HepG2 (cell line): ENCODE measurements around the gene CCDC85C. TPM values are rescaled to one million over a fixed set of nuclear protein-coding genes. Genes with fewer than 3 reads are reported as not detected.
A peak's percentile ranks its signal among the peaks of the same experiment; 100 is the strongest.

Experiments
- FOSL1 ChIP-seq: sonication (generic); formaldehyde crosslinking; IDR thresholded peaks from 2 replicates; pipeline ENCODE4 v1.9.0; 2021; ENCODE audit warnings: missing genetic modification reagents, borderline replicate concordance
- HNRNPLL ChIP-seq: fragments of 200-400 bp; formaldehyde crosslinking; IDR thresholded peaks from 2 replicates; pipeline ENCODE4 v1.6.1; 2017; ENCODE audit warnings: mild to moderate bottlenecking, low read depth, low read length; ENCODE audit not compliant: poor library complexity, severe bottlenecking
- KLF13 ChIP-seq: sonication (generic); formaldehyde crosslinking; IDR thresholded peaks from 2 replicates; pipeline ENCODE4 v1.4.0; 2020; ENCODE audit warnings: mild to moderate bottlenecking, missing genetic modification reagents
- KLF6 ChIP-seq: IDR thresholded peaks from 2 replicates; pipeline ENCODE4 v1.8.0; 2016; ENCODE audit warnings: missing biosample characterization, missing genetic modification reagents
- POLR2A ChIP-seq, 2 experiments: IDR thresholded peaks; 2 replicates each; pipeline ENCODE4 v1.6.1; 2011; ENCODE audit warnings: low read depth in 2 of 2, low read length in 2 of 2, mild to moderate bottlenecking in 1 of 2, moderate library complexity in 1 of 2; ENCODE audit not compliant: insufficient read depth in 1 of 2
- SAP130 ChIP-seq: IDR thresholded peaks from 2 replicates; pipeline ENCODE4 v1.6.1; 2016; ENCODE audit warnings: low read depth
- TAF1 ChIP-seq: sonication (generic); formaldehyde crosslinking; IDR thresholded peaks from 2 replicates; pipeline ENCODE4 v1.4.0; 2020; ENCODE audit warnings: missing genetic modification reagents
- YEATS2 ChIP-seq: sonication (generic); formaldehyde crosslinking; IDR thresholded peaks from 2 replicates; pipeline ENCODE4 v1.4.0; 2020; ENCODE audit warnings: missing genetic modification reagents, borderline replicate concordance
- ZEB1 ChIP-seq: IDR thresholded peaks from 2 replicates; pipeline ENCODE4 v1.6.1; 2012; ENCODE audit warnings: mild to moderate bottlenecking, low read depth, inconsistent platforms; ENCODE audit not compliant: insufficient replicate concordance
- ZFP90 ChIP-seq: sonication (generic); formaldehyde crosslinking; IDR thresholded peaks from 2 replicates; pipeline ENCODE4 v1.8.0; 2022; ENCODE audit warnings: missing genetic modification reagents, mild to moderate bottlenecking, inconsistent platforms, borderline replicate concordance
- ZFX ChIP-seq: sonication (generic); formaldehyde crosslinking; IDR thresholded peaks from 2 replicates; pipeline ENCODE4 v1.4.0; 2020; ENCODE audit warnings: mild to moderate bottlenecking, low read depth, missing genetic modification reagents, moderate library complexity
- ZNF768 ChIP-seq: sonication (generic); formaldehyde crosslinking; IDR thresholded peaks from 2 replicates; pipeline ENCODE4 v1.4.0; 2020; ENCODE audit warnings: missing genetic modification reagents
- ZNF777 ChIP-seq: sonication (generic); formaldehyde crosslinking; IDR thresholded peaks from 2 replicates; pipeline ENCODE4 v1.4.0; 2020; ENCODE audit warnings: missing genetic modification reagents
- polyA plus RNA-seq, 8 experiments: library from polyadenylated mRNA; depleted of rRNA in 3 of 8; stranded (reverse) in 7 of 8; unstranded in 1 of 8; fragments of >200 nt; fragmentation: Illumina TruSeq in 4 of 8; extraction: Trizol in 4 of 8; gene quantifications; 2 replicates each; pipeline versions ENCODE4 v1.2.1 to v1.2.3, GENCODE V29; 2011 to 2016; ENCODE audit warnings: low read depth in 4 of 8, missing spikeins in 1 of 8, mixed read lengths in 1 of 8; ENCODE audit not compliant: insufficient read depth in 1 of 8
- total RNA-seq, 5 experiments: library from RNA; depleted of rRNA; stranded (reverse); fragments of >200 nt; fragmentation: Illumina TruSeq; extraction: Trizol; gene quantifications; 2 replicates each; pipeline ENCODE4 v1.2.3, GENCODE V29; 2016; ENCODE audit warnings: low read depth in 1 of 5
- TF ChIP-seq, protein P1 (sequence below): IDR thresholded peaks from 2 replicates; pipeline ENCODE4 v1.6.1; 2012; ENCODE audit warnings: inconsistent platforms
- TF ChIP-seq, protein P2 (sequence below), 2 experiments: sonication (generic) in 1 of 2; formaldehyde crosslinking in 1 of 2; IDR thresholded peaks; 2 replicates each; pipeline versions ENCODE4 v1.4.0 to v1.6.1; 2018 to 2020; ENCODE audit warnings: missing genetic modification reagents in 2 of 2, borderline replicate concordance in 1 of 2, low read depth in 1 of 2, mild to moderate bottlenecking in 1 of 2, missing biosample characterization in 1 of 2
- TF ChIP-seq, protein P3 (sequence below): IDR thresholded peaks from 2 replicates; pipeline ENCODE4 v1.6.1; 2016; ENCODE audit warnings: mild to moderate bottlenecking
- TF ChIP-seq, protein P4 (sequence below): sonication (generic); formaldehyde crosslinking; IDR thresholded peaks from 2 replicates; pipeline ENCODE4 v1.4.0; 2020; ENCODE audit warnings: missing genetic modification reagents
- TF ChIP-seq, protein P5 (sequence below): sonication (generic); formaldehyde crosslinking; IDR thresholded peaks from 2 replicates; pipeline ENCODE4 v1.5.0; 2020; ENCODE audit warnings: mild to moderate bottlenecking, missing genetic modification reagents, borderline replicate concordance

The CCDC85C gene
- total and polyA plus RNA-seq, 2 of the 13 experiments (the other 11 are each of a cell fraction or from before 2014, with no cell fraction given), result 18.8 to 43.8 TPM

DNA sequence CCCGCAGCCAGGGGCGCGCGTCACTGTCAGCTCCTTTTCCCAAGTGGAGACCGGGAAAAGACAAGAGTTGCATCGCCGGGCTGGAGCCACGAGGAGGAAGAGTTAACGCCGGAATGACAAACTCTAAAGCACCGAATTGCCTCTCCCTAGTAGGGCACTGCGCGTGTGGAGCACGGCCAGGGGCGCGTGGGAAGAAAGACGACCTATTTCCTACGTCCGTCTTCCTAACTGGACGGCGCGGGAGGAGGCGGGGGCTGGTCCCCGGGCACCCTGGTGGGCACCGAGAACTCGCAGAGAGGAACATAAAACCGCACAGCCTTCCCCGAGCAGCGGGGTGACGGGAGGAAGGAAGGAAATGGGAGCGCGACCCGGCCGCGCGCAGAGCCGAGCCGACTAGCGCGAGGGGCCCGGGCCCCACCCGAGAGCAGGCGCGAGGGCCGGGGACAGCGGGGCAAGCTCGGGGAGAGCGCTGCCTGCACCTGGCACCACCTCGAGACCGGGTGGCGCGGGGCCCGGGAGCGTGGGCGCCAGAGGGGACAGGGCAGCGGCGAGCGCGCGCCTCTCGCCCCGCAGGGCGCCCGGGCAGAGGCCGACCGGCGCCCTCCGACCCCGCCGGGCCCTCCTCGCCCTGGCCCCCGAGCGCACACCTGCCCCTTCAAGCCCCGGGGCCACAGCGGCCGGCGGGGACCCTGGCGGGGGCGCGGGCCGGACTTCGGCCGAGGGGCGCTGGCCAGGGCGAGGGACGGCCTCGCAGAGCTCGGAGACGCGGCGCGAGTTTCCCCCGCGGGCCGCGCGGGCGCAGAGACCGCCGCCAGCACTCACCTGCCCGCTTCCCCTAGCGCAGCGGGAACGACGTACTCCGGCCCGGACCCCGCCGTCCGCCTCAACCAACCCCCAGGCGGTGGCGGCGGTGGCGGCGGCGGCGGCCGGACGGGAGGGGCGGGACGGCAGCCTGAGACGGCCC, 123.8 kb downstream of the CCDC85C start, which contains the start of gene SETD3 (continued):
- TF ChIP-seq HNRNPLL (peak; percentile 57), TAF1 (CRISPR knock-in tag) (peak; percentile 17; the same call in 1 of the 2 replicates), ZFP90 (CRISPR knock-in tag) (no peak), FOSL1 (CRISPR knock-in tag) (no peak), ZEB1 (no peak), SAP130 (CRISPR knock-in tag) (peak; percentile 61), ZFX (CRISPR knock-in tag) (peak; percentile 42), KLF13 (CRISPR knock-in tag) (no peak), ZNF777 (CRISPR knock-in tag) (peak; percentile 39; the same call in 1 of the 2 replicates), KLF6 (CRISPR knock-in tag) (0 out of 2 replicates have a peak, but pooled peaks have one; percentile 24), YEATS2 (CRISPR knock-in tag) (no peak), POLR2A (IDR thresholded peaks at IDR 0.05; ENCODE audit: insufficient read depth in 1 of 2, low read depth in 2 of 2, low read length in 2 of 2) (peak in 1 of 2 experiments; percentile 67; a peak in 2 of 4 replicates), ZNF768 (CRISPR knock-in tag) (no peak)
- TF ChIP-seq, protein P1, sequence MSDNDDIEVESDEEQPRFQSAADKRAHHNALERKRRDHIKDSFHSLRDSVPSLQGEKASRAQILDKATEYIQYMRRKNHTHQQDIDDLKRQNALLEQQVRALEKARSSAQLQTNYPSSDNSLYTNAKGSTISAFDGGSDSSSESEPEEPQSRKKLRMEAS, result peak; percentile 59
- TF ChIP-seq, protein P2, sequence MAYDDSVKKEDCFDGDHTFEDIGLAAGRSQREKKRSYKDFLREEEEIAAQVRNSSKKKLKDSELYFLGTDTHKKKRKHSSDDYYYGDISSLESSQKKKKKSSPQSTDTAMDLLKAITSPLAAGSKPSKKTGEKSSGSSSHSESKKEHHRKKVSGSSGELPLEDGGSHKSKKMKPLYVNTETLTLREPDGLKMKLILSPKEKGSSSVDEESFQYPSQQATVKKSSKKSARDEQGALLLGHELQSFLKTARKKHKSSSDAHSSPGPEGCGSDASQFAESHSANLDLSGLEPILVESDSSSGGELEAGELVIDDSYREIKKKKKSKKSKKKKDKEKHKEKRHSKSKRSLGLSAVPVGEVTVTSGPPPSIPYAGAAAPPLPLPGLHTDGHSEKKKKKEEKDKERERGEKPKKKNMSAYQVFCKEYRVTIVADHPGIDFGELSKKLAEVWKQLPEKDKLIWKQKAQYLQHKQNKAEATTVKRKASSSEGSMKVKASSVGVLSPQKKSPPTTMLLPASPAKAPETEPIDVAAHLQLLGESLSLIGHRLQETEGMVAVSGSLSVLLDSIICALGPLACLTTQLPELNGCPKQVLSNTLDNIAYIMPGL (CRISPR knock-in tag; IDR thresholded peaks at IDR 0.05; ENCODE audit: borderline replicate concordance in 1 of 2, low read depth in 1 of 2), result peak; percentile 5 to 51; a peak in 2 of 4 replicates
- TF ChIP-seq, protein P3, sequence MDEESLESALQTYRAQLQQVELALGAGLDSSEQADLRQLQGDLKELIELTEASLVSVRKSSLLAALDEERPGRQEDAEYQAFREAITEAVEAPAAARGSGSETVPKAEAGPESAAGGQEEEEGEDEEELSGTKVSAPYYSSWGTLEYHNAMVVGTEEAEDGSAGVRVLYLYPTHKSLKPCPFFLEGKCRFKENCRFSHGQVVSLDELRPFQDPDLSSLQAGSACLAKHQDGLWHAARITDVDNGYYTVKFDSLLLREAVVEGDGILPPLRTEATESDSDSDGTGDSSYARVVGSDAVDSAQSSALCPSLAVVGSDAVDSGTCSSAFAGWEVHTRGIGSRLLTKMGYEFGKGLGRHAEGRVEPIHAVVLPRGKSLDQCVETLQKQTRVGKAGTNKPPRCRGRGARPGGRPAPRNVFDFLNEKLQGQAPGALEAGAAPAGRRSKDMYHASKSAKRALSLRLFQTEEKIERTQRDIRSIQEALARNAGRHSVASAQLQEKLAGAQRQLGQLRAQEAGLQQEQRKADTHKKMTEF (CRISPR knock-in tag), result 0 out of 2 replicates have a peak, but pooled peaks have one; percentile 3
- TF ChIP-seq, protein P4, sequence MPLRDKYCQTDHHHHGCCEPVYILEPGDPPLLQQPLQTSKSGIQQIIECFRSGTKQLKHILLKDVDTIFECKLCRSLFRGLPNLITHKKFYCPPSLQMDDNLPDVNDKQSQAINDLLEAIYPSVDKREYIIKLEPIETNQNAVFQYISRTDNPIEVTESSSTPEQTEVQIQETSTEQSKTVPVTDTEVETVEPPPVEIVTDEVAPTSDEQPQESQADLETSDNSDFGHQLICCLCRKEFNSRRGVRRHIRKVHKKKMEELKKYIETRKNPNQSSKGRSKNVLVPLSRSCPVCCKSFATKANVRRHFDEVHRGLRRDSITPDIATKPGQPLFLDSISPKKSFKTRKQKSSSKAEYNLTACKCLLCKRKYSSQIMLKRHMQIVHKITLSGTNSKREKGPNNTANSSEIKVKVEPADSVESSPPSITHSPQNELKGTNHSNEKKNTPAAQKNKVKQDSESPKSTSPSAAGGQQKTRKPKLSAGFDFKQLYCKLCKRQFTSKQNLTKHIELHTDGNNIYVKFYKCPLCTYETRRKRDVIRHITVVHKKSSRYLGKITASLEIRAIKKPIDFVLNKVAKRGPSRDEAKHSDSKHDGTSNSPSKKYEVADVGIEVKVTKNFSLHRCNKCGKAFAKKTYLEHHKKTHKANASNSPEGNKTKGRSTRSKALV (CRISPR knock-in tag), result peak; percentile 81; the same call in 1 of the 2 replicates
- TF ChIP-seq, protein P5, sequence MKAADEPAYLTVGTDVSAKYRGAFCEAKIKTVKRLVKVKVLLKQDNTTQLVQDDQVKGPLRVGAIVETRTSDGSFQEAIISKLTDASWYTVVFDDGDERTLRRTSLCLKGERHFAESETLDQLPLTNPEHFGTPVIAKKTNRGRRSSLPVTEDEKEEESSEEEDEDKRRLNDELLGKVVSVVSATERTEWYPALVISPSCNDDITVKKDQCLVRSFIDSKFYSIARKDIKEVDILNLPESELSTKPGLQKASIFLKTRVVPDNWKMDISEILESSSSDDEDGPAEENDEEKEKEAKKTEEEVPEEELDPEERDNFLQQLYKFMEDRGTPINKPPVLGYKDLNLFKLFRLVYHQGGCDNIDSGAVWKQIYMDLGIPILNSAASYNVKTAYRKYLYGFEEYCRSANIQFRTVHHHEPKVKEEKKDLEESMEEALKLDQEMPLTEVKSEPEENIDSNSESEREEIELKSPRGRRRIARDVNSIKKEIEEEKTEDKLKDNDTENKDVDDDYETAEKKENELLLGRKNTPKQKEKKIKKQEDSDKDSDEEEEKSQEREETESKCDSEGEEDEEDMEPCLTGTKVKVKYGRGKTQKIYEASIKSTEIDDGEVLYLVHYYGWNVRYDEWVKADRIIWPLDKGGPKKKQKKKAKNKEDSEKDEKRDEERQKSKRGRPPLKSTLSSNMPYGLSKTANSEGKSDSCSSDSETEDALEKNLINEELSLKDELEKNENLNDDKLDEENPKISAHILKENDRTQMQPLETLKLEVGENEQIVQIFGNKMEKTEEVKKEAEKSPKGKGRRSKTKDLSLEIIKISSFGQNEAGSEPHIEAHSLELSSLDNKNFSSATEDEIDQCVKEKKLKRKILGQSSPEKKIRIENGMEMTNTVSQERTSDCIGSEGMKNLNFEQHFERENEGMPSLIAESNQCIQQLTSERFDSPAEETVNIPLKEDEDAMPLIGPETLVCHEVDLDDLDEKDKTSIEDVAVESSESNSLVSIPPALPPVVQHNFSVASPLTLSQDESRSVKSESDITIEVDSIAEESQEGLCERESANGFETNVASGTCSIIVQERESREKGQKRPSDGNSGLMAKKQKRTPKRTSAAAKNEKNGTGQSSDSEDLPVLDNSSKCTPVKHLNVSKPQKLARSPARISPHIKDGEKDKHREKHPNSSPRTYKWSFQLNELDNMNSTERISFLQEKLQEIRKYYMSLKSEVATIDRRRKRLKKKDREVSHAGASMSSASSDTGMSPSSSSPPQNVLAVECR, result peak; percentile 32; the same call in 1 of the 2 replicates
